Epithelial cell of esophagus (primary cell): Measurements from ENCODE around the gene RTN4IP1.

Source experiments
- DNase-seq: peaks from one replicate; pipeline ENCODE4 v3.0.0; 2010; ENCODE audit warnings: low read depth
- H3K4me3 ChIP-seq: 2 replicates; pipeline ENCODE4 v1.5.1; 2011; ENCODE audit warnings: mild to moderate bottlenecking, low read length, control low read depth
- TF ChIP-seq, protein P1 (sequence below): IDR thresholded peaks from 2 replicates; pipeline ENCODE4 v1.5.1; 2011; ENCODE audit warnings: low read depth, mild to moderate bottlenecking, low read length, control low read depth, inconsistent platforms; ENCODE audit not compliant: insufficient read depth; ENCODE audit errors: missing control alignments

RTN4IP1 gene

DNA sequence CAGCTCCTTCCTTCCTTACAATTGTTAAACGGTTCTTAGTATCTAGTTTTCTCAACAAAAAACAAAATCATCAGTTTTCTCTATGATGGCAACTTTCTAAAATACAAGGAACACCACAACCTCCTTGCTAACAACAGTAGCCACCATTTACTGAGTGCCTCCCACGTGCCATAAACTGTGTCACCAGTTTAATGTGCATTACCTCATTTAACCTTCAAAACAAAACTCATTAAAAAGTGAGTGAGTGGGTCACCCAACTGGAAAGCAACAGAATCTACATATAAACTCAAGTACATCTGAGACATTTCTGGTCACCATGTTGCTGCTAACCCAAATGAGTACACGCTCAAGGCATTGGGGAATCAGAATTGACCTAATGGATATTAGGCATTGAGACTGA, 11.0 kb downstream of the RTN4IP1 start:
- DNase-seq: no peak
- H3K4me3 ChIP-seq: no peak overlapping the region
- TF ChIP-seq, protein P1, sequence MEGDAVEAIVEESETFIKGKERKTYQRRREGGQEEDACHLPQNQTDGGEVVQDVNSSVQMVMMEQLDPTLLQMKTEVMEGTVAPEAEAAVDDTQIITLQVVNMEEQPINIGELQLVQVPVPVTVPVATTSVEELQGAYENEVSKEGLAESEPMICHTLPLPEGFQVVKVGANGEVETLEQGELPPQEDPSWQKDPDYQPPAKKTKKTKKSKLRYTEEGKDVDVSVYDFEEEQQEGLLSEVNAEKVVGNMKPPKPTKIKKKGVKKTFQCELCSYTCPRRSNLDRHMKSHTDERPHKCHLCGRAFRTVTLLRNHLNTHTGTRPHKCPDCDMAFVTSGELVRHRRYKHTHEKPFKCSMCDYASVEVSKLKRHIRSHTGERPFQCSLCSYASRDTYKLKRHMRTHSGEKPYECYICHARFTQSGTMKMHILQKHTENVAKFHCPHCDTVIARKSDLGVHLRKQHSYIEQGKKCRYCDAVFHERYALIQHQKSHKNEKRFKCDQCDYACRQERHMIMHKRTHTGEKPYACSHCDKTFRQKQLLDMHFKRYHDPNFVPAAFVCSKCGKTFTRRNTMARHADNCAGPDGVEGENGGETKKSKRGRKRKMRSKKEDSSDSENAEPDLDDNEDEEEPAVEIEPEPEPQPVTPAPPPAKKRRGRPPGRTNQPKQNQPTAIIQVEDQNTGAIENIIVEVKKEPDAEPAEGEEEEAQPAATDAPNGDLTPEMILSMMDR: no peak

- DNase-seq: no peak
- TF ChIP-seq, protein P1: no peak
- no peak overlapping the region for H3K4me3 ChIP-seq
These were observed 11.4 kb downstream of the RTN4IP1 start for GRCh38 chr6:106617857-106618256.

DNA sequence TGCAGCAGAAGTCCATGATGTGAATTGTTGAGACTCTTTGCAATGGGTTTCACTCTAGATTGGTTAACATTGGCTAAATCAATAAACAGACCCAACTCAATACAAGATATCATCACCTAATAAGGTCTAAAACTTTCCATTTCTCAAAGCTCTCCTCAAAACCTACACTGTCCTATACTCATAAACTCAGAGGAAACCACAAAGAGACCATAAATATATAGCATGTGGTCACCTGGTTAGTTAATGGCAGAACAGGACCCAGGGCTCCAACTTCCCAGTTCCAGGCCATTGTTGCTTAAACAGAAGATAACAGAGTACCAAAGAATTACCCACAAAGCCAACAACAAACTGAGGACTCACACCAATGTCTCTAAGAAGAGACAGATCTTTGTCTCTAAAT, 12.0 kb downstream of the RTN4IP1 start:
- no peak for DNase-seq
- TF ChIP-seq, protein P1: no peak
- H3K4me3 ChIP-seq: no peak overlapping the region

DNA sequence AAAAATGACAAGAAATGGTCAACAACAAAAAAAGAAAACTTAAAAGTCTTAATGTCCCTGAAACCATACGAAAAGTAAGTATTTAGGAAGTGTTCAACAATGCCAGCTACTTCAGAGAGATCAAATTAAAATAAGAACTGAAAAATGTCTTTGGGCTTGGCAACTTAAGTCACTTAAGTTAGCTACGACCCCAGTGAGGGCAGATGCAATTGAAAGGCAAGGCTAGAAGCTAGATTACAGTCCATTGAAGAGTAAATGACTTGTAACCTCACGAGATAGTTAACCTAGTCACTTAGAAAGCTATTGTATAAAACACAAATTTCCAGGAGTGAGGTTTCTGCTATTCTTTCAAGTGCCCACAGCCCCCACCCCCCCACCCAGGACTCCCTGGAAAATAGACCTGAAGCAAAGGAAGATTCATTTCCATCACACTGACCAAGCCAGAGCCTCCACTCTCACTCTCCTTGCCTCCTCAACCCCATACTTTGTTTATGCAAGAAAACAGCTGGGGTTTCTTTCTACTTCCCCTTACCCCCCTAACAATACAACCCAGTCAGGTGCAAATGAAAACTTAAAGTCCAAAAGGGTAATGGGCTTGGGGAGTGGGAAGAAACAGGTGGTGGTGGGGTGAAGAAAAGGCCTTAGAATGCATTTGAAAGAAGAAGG, 14.6 kb downstream of the RTN4IP1 start:
- TF ChIP-seq, protein P1: no peak
- H3K4me3 ChIP-seq: no peak overlapping the region
- no peak for DNase-seq

- no peak overlapping the region for H3K4me3 ChIP-seq
- TF ChIP-seq, protein P1: no peak
- DNase-seq: no peak
These were observed 15.1 kb downstream of the RTN4IP1 start for GRCh38 chr6:106614166-106614565.

DNA sequence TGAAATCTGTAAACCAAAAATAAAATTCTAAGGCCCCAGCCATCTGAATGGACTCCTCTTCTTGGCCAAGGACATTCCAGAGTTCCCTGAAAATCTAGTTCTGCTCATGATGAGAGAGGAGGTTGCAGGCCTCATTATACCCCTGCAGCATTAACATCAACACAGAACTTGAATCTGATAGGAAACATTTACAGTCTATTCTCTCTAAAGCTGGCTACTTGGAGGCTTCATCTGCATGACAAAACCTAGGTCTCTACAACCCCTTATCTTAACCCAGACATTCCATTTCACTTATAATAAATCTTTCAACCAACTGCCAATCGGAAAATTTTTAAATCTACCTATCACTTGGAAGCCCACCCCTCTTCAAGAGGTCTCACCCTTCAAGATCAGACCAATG, 15.7 kb downstream of the RTN4IP1 start:
- H3K4me3 ChIP-seq: no peak overlapping the region
- no peak for DNase-seq
- TF ChIP-seq, protein P1: no peak
